Suprapubic skin (tissue), 3 donors: ENCODE results near the gene RASSF7.

Experiments used
- CTCF ChIP-seq, 2 donors: fragments of 200-600 bp in 1 of 2; fragments of 450-650 bp in 1 of 2; sonication (generic) in 1 of 2; IDR thresholded peaks; one replicate each; pipeline ENCODE4 v1.5.1; 2016 to 2019; ENCODE audit warnings: antibody characterized with exemption in 2 of 2, mild to moderate bottlenecking in 1 of 2, moderate library complexity in 1 of 2
- POLR2AphosphoS5 ChIP-seq, 3 donors: sonication (generic); formaldehyde crosslinking; IDR thresholded peaks; one replicate each; pipeline ENCODE4 v1.6.1; 2017; ENCODE audit warnings: antibody characterized with exemption in 3 of 3

- TF ChIP-seq CTCF (IDR thresholded peaks at IDR 0.05) (no peak), POLR2AphosphoS5 (IDR thresholded peaks at IDR 0.05) (no peak)
Measured at GRCh38 chr11:559020-559620, 1.6 kb upstream of the RASSF7 start.
